Measurements from ENCODE around the gene EHBP1. TPM values are rescaled to one million over a fixed set of nuclear protein-coding genes. Genes with fewer than 3 reads are reported as not detected.

EHBP1 gene
- total and polyA plus RNA-seq, 5 donors from 2014 or later: 8.5 to 25.6 (median 10.0) TPM

DNA sequence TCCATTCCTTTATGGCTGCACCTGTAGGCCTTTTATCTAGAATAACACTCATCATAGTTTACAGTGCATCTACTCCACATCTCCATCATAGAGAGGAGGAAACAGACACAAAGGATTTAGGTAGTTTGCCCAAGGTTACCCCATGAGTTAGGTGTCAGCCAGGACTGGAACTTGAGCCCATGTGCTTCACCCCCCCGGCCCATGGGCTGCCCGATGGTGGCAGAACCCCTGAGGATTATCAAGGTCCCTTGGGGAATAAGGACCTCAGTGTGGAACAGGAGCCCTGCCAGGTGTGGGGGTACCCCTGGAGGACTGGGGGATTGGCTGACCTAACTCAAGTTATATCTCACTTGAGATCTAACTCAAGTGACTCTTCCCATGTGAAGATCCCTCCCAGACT, 198.8 kb downstream of the EHBP1 start:
- ATAC-seq (ENCODE audit: low read depth in 2 of 2) (no peak), DNase-seq (no peak)
- H3K4me3 ChIP-seq (ENCODE audit: low read depth, low read length): no peak overlapping the region
- H3K4me1 ChIP-seq (ENCODE audit: control insufficient read depth, insufficient read depth, low read length, poor library complexity, severe bottlenecking): no peaks in the 10 kb centered on the region
- peaks cover 4% of the 10 kb centered on the region for H3K36me3 Mint-ChIP-seq
- H3K36me3 ChIP-seq (ENCODE audit: control insufficient read depth, insufficient read depth, low read length): no peaks in the 10 kb centered on the region
- no peaks in the 10 kb centered on the region for H3K9me3 ChIP-seq (ENCODE audit: control insufficient read depth in 2 of 2, low read length in 2 of 2)
- H3K9me3 Mint-ChIP-seq: peaks cover 0 to 5% (median 0%) of the 10 kb centered on the region in 7 donors
- no peak overlapping the region for H3K4me3 Mint-ChIP-seq
- peaks cover 0 to 5% (median 4%) of the 10 kb centered on the region in 4 donors for H3K4me1 Mint-ChIP-seq
- no peak overlapping the region for H3K27ac Mint-ChIP-seq
- H3K27me3 Mint-ChIP-seq: no peaks in the 10 kb centered on the region
- H3K27me3 ChIP-seq (ENCODE audit: control insufficient read depth, insufficient read depth, low read length): no peaks in the 10 kb centered on the region
- H3K27ac ChIP-seq (ENCODE audit: insufficient read depth, low read length, poor library complexity, severe bottlenecking): no peak overlapping the region

DNA sequence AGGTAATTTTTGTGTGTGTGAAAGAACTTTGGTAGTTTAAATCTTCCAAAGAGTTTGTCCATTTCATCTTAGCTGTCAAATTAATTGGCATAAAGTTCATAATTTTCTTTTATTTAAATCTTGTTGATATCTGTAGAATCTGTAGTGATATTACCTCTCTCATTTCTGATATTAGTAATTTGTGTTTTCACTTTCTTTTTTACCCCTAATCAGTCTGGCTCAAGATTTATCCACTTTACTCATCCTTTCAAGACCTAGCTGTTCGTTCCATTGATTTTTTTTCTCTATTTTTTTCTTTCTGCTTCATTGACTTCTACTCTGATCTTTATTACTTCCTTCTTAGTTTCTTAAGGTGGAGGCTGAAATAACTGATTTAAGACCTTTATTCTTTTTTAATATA, 202.6 kb downstream of the EHBP1 start:
- Mint-ChIP-seq H3K4me1 (peaks cover 0 to 8% (median 4%) of the 10 kb centered on the region in 4 donors), H3K36me3 (peaks cover 3% of the 10 kb centered on the region), H3K9me3 (peaks cover 0 to 4% (median 0%) of the 10 kb centered on the region in 7 donors), H3K27ac (no peak overlapping the region), H3K27me3 (no peaks in the 10 kb centered on the region), H3K4me3 (no peak overlapping the region)
- Histone ChIP-seq H3K36me3 (ENCODE audit: control insufficient read depth, insufficient read depth, low read length) (no peaks in the 10 kb centered on the region), H3K4me1 (ENCODE audit: control insufficient read depth, insufficient read depth, low read length, poor library complexity, severe bottlenecking) (no peaks in the 10 kb centered on the region), H3K9me3 (ENCODE audit: control insufficient read depth in 2 of 2, low read length in 2 of 2) (no peaks in the 10 kb centered on the region), H3K27me3 (ENCODE audit: control insufficient read depth, insufficient read depth, low read length) (no peaks in the 10 kb centered on the region), H3K27ac (ENCODE audit: insufficient read depth, low read length, poor library complexity, severe bottlenecking) (no peak overlapping the region), H3K4me3 (ENCODE audit: low read depth, low read length) (no peak overlapping the region)
- ATAC-seq (ENCODE audit: low read depth in 2 of 2) (no peak), DNase-seq (peak in 1 of 3 donors; percentile 3)

DNA sequence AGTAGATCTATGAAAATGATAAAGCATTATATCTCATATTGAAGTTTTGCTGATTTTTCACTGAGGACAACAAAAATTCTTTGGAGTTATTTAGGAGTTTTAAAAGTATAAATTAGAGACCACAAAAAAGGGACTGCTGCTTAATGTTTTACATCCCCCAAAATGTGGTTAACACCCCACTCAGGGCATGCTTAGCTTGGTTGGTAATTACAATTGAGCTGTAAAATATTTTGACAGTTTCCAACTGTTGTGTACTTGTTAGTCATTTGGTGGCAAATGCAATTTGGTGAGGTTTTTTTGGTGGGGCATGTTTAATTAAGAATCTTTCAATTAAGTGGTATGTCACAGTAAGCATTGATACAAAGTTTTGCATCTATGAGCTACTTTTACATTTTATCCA, 207.8 kb downstream of the EHBP1 start:
- H3K4me1 ChIP-seq (ENCODE audit: control insufficient read depth, insufficient read depth, low read length, poor library complexity, severe bottlenecking): no peaks in the 10 kb centered on the region
- Mint-ChIP-seq H3K27me3 (no peaks in the 10 kb centered on the region), H3K9me3 (peaks cover 0 to 2% (median under 1%) of the 10 kb centered on the region in 7 donors), H3K36me3 (peaks cover 3% of the 10 kb centered on the region), H3K27ac (no peak overlapping the region), H3K4me1 (peaks cover 0 to 8% (median under 1%) of the 10 kb centered on the region in 4 donors), H3K4me3 (no peak overlapping the region)
- no peaks in the 10 kb centered on the region for H3K36me3 ChIP-seq (ENCODE audit: control insufficient read depth, insufficient read depth, low read length)
- no peak overlapping the region for H3K27ac ChIP-seq (ENCODE audit: insufficient read depth, low read length, poor library complexity, severe bottlenecking)
- H3K4me3 ChIP-seq (ENCODE audit: low read depth, low read length): no peak overlapping the region
- H3K9me3 ChIP-seq (ENCODE audit: control insufficient read depth in 2 of 2, low read length in 2 of 2): no peaks in the 10 kb centered on the region
- DNase-seq: no peak
- no peaks in the 10 kb centered on the region for H3K27me3 ChIP-seq (ENCODE audit: control insufficient read depth, insufficient read depth, low read length)
- ATAC-seq (ENCODE audit: low read depth in 2 of 2): no peak

DNA sequence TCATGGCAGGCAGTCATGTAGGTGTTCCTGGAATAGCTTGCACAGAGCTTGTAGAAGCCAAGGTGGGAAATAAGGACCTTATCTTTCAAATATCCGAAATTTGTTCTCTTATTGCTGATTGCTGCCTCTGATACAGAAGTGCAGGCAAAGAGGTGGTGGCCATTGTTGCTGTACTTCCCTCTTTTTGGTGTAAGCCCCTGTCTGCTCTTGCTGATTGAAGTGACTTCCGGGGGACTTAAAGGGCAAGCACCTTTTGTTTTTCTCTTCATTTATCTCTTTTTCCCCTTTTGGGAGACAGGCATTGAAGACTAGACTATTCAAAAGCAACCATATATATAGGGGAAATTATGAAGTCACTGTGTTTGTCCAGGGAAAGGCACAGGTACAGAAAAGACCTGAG, 213.5 kb downstream of the EHBP1 start:
- H3K9me3 Mint-ChIP-seq: peaks cover 0 to 32% (median 4%) of the 10 kb centered on the region in 7 donors
- Histone ChIP-seq H3K4me3 (ENCODE audit: low read depth, low read length) (no peak overlapping the region), H3K27ac (ENCODE audit: insufficient read depth, low read length, poor library complexity, severe bottlenecking) (no peak overlapping the region), H3K4me1 (ENCODE audit: control insufficient read depth, insufficient read depth, low read length, poor library complexity, severe bottlenecking) (no peaks in the 10 kb centered on the region), H3K36me3 (ENCODE audit: control insufficient read depth, insufficient read depth, low read length) (no peaks in the 10 kb centered on the region), H3K27me3 (ENCODE audit: control insufficient read depth, insufficient read depth, low read length) (no peaks in the 10 kb centered on the region), H3K9me3 (ENCODE audit: control insufficient read depth in 2 of 2, low read length in 2 of 2) (peaks cover 4 to 16% of the 10 kb centered on the region in 2 experiments)
- ATAC-seq (ENCODE audit: low read depth in 2 of 2) (no peak), DNase-seq (no peak)
- H3K27me3 Mint-ChIP-seq: peaks cover 2% of the 10 kb centered on the region
- H3K4me3 Mint-ChIP-seq: no peak overlapping the region
- H3K36me3 Mint-ChIP-seq: peaks cover 14% of the 10 kb centered on the region
- H3K4me1 Mint-ChIP-seq: no peaks in the 10 kb centered on the region
- no peak overlapping the region for H3K27ac Mint-ChIP-seq

DNA sequence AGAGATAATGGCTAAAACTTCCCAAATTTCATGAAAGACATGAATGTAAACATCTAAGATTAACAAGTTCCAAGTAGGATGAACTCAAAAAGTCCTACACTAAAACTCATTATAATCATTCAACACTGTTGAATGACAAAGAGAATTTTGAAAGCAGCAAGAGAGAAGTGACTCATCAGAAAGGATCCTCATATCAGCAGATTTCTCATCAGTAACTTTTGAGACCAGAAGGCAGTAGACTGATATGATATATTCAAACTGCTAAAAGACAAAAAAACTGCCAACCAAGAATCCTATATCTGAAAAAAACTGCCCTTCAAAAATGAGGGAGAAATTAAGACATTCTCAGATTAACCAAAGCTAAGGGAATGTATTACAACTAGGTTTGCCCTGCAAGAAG, 214.6 kb downstream of the EHBP1 start:
- no peaks in the 10 kb centered on the region for H3K4me1 ChIP-seq (ENCODE audit: control insufficient read depth, insufficient read depth, low read length, poor library complexity, severe bottlenecking)
- no peaks in the 10 kb centered on the region for H3K27me3 ChIP-seq (ENCODE audit: control insufficient read depth, insufficient read depth, low read length)
- no peak overlapping the region for H3K4me3 ChIP-seq (ENCODE audit: low read depth, low read length)
- Mint-ChIP-seq H3K36me3 (peaks cover 14% of the 10 kb centered on the region), H3K4me3 (no peak overlapping the region), H3K9me3 (peaks cover 2 to 42% (median 5%) of the 10 kb centered on the region in 7 donors), H3K27ac (no peak overlapping the region), H3K27me3 (peaks cover 4% of the 10 kb centered on the region), H3K4me1 (no peaks in the 10 kb centered on the region)
- no peaks in the 10 kb centered on the region for H3K36me3 ChIP-seq (ENCODE audit: control insufficient read depth, insufficient read depth, low read length)
- H3K27ac ChIP-seq (ENCODE audit: insufficient read depth, low read length, poor library complexity, severe bottlenecking): no peak overlapping the region
- ATAC-seq (ENCODE audit: low read depth in 2 of 2): no peak
- no peak for DNase-seq
- peaks cover 9 to 23% of the 10 kb centered on the region in 2 experiments for H3K9me3 ChIP-seq (ENCODE audit: control insufficient read depth in 2 of 2, low read length in 2 of 2)

DNA sequence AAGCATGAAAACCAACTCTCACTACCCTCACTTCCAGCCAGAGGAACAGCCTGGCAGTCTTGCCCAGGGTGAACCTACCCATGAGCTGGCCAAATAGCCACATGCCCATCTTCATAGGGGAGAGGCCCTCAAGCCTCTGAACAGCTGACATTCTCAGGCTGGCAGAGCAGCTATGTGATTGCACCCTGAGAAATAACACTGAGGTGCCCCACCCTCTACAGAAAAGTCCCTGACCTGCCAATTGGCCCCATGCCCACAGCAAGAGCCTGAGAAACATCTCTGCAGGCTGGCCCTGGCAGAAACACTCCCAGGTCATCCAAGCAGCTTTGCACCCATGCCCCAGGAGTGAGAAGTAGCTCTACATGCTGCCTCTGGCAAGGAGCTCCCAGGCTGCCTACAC, 217.7 kb downstream of the EHBP1 start:
- H3K4me3 Mint-ChIP-seq: no peak overlapping the region
- H3K4me1 ChIP-seq (ENCODE audit: control insufficient read depth, insufficient read depth, low read length, poor library complexity, severe bottlenecking): no peaks in the 10 kb centered on the region
- no peaks in the 10 kb centered on the region for H3K4me1 Mint-ChIP-seq
- H3K9me3 ChIP-seq (ENCODE audit: control insufficient read depth in 2 of 2, low read length in 2 of 2): peaks cover 9 to 23% of the 10 kb centered on the region in 2 experiments
- H3K27me3 Mint-ChIP-seq: peaks cover 4% of the 10 kb centered on the region
- ATAC-seq (ENCODE audit: low read depth in 2 of 2) (no peak), DNase-seq (no peak)
- no peak overlapping the region for H3K27ac Mint-ChIP-seq
- H3K27me3 ChIP-seq (ENCODE audit: control insufficient read depth, insufficient read depth, low read length): no peaks in the 10 kb centered on the region
- no peak overlapping the region for H3K4me3 ChIP-seq (ENCODE audit: low read depth, low read length)
- no peaks in the 10 kb centered on the region for H3K36me3 ChIP-seq (ENCODE audit: control insufficient read depth, insufficient read depth, low read length)
- peaks cover 14% of the 10 kb centered on the region for H3K36me3 Mint-ChIP-seq
- peaks cover 0 to 43% (median 5%) of the 10 kb centered on the region in 7 donors for H3K9me3 Mint-ChIP-seq
- H3K27ac ChIP-seq (ENCODE audit: insufficient read depth, low read length, poor library complexity, severe bottlenecking): no peak overlapping the region

DNA sequence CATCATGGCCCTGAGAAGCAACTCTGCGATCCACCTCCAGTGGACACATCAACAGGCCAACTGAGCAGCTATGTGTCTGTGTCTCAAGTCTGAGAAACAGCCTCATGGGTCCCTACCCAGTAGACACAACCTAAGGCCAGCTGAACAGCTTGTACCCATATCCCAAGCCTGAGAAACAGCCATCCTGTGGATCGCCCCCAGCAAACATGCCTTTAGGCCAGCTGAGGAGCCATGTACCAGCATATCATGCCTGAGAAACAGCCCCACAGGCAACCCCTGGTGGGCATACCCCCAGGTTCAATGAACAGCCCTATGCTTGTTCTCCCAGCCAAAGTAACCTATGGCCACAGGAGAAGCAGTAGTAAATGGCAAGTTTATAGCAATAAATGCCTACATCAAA, 218.4 kb downstream of the EHBP1 start:
- Mint-ChIP-seq H3K36me3 (peaks cover 14% of the 10 kb centered on the region), H3K27ac (no peak overlapping the region), H3K4me3 (no peak overlapping the region), H3K4me1 (no peaks in the 10 kb centered on the region), H3K9me3 (peaks cover 0 to 40% (median 5%) of the 10 kb centered on the region in 7 donors), H3K27me3 (peaks cover 4% of the 10 kb centered on the region)
- Histone ChIP-seq H3K36me3 (ENCODE audit: control insufficient read depth, insufficient read depth, low read length) (no peaks in the 10 kb centered on the region), H3K4me3 (ENCODE audit: low read depth, low read length) (no peak overlapping the region), H3K9me3 (ENCODE audit: control insufficient read depth in 2 of 2, low read length in 2 of 2) (peaks cover 9 to 23% of the 10 kb centered on the region in 2 experiments), H3K4me1 (ENCODE audit: control insufficient read depth, insufficient read depth, low read length, poor library complexity, severe bottlenecking) (no peaks in the 10 kb centered on the region), H3K27me3 (ENCODE audit: control insufficient read depth, insufficient read depth, low read length) (no peaks in the 10 kb centered on the region), H3K27ac (ENCODE audit: insufficient read depth, low read length, poor library complexity, severe bottlenecking) (no peak overlapping the region)
- DNase-seq (no peak), ATAC-seq (ENCODE audit: low read depth in 2 of 2) (no peak)

DNA sequence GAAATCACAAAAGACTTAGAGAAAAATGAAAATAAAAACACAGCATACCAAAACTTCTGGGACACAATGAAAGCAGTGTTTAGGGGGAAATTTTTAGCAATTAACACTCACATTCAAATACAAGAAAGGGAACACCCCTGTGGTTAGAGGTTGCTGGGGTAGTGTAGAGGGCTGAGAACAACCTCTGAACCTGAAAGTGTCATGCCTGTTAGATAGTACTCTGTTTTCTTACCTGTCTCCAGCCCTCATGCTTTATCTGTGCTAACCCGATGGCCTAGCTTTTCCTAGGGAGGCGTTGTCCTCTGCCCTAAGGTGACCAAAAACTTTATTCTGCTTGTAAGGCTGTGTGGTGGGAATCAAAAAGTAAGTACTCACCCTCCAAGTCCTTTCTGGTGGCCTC, 222.5 kb downstream of the EHBP1 start:
- no peak overlapping the region for H3K4me3 Mint-ChIP-seq
- H3K27ac ChIP-seq (ENCODE audit: insufficient read depth, low read length, poor library complexity, severe bottlenecking): no peak overlapping the region
- no peaks in the 10 kb centered on the region for H3K4me1 ChIP-seq (ENCODE audit: control insufficient read depth, insufficient read depth, low read length, poor library complexity, severe bottlenecking)
- peaks cover 0 to 15% (median 11%) of the 10 kb centered on the region in 7 donors for H3K9me3 Mint-ChIP-seq
- peaks cover 4% of the 10 kb centered on the region for H3K27me3 Mint-ChIP-seq
- H3K4me1 Mint-ChIP-seq: no peaks in the 10 kb centered on the region
- no peaks in the 10 kb centered on the region for H3K27me3 ChIP-seq (ENCODE audit: control insufficient read depth, insufficient read depth, low read length)
- H3K36me3 Mint-ChIP-seq: peaks cover 9% of the 10 kb centered on the region
- no peak overlapping the region for H3K4me3 ChIP-seq (ENCODE audit: low read depth, low read length)
- H3K36me3 ChIP-seq (ENCODE audit: control insufficient read depth, insufficient read depth, low read length): no peaks in the 10 kb centered on the region
- H3K27ac Mint-ChIP-seq: no peak overlapping the region
- DNase-seq: no peak
- ATAC-seq (ENCODE audit: low read depth in 2 of 2): no peak
- H3K9me3 ChIP-seq (ENCODE audit: control insufficient read depth in 2 of 2, low read length in 2 of 2): peaks cover 5 to 18% of the 10 kb centered on the region in 2 experiments

Measured in CD4-positive, CD25-positive, alpha-beta regulatory T cell (primary cell).